ENCODE measurements around the gene PPIAL4G.
"Not testable (repeated sequence)": the region's sequence is repeated elsewhere in the genome, so short reads cannot be mapped to it uniquely, and the experiment has no call there.

- not testable (repeated sequence) for TF ChIP-seq POLR2A (IDR thresholded peaks at IDR 0.05)
- TF ChIP-seq, protein P1, sequence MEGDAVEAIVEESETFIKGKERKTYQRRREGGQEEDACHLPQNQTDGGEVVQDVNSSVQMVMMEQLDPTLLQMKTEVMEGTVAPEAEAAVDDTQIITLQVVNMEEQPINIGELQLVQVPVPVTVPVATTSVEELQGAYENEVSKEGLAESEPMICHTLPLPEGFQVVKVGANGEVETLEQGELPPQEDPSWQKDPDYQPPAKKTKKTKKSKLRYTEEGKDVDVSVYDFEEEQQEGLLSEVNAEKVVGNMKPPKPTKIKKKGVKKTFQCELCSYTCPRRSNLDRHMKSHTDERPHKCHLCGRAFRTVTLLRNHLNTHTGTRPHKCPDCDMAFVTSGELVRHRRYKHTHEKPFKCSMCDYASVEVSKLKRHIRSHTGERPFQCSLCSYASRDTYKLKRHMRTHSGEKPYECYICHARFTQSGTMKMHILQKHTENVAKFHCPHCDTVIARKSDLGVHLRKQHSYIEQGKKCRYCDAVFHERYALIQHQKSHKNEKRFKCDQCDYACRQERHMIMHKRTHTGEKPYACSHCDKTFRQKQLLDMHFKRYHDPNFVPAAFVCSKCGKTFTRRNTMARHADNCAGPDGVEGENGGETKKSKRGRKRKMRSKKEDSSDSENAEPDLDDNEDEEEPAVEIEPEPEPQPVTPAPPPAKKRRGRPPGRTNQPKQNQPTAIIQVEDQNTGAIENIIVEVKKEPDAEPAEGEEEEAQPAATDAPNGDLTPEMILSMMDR (IDR thresholded peaks at IDR 0.05) = not testable (repeated sequence)
These were observed 31.2 kb upstream of the PPIAL4G start for GRCh38 chr1:148514310-148514709.
